Superior temporal gyrus (tissue), 1 donor: ENCODE measurements around the gene CCDC27.

Source experiments
- DNase-seq: peaks from one replicate; pipeline ENCODE4 v3.0.0-alpha.2; 2016; ENCODE audit errors: extremely low spot score

CCDC27 gene

DNA sequence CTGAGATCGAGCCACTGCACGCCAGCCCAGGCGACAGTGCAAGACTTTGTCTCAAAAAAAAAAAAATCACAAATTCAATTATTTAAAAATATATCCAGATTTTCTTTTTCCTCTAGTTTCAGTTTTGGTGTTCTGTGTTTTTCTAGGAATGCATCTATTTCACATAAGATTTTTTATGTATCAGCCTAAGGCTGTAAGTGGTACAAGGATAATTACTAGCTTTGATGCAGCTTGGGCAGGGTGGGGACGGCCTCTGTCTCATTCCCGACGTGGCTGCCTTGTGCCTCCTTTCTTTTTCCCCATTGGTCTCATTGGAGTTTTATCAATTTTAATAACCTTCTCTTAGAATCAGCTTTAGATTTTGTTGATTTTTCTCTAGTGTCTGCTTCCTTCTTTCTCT lies 6.9 kb downstream of the CCDC27 start:
- no peak for DNase-seq

DNA sequence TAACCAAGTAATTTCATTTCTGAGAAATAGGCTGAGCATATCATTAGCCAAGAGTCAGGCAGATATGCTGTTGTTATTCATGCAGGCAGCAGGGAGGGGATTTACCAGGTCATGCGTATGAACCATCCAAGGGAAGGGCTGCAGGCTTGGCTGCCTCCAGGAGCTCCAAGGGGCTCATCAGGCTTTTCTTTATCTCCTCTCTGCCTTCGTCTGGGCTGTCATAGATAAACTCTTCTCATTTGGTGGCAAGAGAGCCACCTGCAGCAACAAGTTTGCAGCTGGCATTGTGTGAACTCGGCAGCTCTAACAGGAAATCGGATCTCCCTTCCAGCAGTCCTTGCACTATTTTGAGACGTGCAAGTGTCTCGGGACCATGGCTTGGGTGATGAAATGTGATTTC lies 7.5 kb downstream of the CCDC27 start:
- no peak for DNase-seq

DNA sequence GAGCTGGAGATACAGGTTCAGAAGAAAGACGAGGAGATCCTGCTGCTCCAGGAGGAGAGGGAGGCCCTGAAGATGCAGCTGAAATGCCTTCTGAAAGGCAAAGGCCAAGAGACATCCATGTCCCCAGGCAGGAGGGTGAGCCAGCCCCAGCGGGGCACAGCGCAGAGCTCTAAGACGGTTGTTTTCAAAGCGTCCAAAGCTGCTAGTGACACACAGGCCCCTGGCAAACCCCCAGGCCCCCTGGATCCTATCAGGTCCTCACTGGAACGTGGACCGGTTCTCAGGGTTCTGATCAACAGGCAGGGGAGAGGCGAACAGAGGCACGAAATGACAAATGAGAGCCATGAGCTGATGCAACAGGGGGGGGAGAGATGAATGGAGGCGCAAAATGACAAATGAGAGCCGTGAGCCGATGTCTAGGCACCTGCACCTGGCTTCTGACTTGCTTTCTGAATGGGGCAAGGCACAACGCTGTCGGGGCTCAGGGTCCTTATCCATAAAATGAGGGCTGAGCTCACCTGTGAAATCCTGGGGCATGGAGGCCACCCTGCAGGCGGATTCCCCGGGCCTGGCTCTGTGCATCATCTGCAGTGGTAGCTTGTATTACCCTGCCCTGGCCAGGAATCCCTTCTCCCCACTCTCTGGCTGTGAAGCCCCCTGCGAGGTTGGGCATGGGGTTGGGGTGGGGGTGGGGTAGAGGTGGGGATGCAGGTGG lies 9.2 kb downstream of the CCDC27 start:
- no peak for DNase-seq

DNA sequence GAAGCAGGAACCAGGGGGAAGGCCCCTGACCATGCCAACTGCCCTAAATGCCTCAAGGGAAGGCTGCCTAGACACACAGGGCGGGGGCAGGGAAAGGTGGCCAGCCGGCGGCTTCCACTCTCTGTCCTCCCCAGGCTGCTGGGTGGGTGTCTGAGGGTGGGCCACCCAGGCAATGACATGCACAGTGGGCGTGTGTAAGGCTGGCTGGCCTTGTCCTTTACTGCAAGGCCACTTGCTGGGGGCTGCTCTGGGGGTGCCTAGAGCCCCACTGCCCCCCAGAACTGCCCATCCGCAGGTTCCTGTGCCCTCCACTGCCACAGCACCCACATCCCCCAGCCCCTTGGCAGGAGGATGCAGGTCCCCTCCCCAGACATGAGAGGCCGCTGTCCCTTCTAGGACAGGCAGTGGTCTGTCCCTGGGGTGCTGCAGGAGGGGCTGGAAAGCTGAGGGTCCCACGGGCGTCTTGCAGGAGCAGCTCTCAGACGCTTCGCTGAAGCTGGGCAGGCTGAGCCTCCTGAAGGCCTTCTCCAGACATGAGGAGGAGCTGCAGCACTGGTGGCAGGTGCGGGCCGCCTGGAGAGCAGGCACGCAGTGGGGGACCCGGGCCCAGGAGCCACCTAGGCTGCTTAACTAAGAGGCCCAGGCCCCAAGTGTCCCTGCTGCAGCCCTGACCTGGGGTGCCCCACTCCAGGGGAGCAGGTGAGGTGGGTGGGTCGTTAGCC lies 10.1 kb downstream of the CCDC27 start:
- no peak for DNase-seq

DNA sequence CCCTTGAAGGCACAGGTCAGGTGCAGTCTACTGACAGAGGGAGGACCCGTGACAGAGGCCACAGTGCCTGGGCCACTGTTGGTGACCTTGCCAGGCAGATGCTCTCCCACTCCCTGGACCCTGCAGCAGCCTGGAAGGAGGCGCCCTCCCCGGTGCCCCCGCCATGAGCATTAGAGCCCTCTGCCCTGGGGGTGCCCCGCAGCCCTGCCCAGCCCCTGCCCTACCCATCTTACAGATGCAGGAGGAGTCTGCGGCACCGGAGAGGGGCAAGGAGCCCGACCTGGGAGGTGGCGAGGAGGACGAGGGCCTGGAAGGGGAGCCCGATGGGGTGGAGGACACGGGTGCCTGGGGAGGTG lies 10.6 kb downstream of the CCDC27 start:
- no peak for DNase-seq

DNA sequence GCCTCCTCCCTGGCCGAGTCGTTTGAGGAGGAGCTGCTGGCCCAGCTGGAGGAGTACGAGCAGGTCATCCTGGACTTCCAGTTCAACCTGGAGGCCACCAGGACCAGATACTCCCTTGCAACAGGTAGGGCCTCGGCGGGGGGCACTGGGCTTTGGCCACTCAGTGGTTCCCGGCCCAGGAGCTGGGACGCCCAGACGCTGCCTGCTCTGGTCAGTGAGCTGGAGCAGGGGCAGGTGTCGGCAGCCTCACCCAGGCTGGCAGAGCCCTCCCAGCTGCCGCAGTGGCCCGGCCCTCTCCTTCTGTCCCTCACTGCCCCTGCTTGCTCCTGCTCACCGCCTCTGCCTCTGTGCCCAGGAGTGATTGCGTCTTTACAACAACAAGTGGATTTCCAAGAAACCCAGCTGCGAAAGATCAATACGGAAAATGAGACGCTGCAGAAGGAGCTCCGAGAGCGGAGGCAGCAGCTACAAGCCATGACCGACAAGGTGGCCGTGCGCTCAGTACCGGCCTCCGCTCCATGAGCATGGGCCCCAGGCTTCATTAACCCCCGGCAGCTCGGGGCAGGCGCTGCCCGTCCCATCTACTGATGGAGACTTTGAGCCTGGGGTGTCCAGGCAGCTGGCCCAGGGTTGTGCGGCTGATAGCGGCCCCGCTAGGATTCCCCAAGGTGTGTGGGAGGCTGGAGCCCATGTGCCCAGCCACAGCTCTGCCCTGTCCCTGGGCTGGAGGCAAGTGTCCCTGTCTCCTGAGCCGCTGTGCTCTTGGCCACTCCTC lies 11.3 kb downstream of the CCDC27 start:
- DNase-seq: no peak

DNA sequence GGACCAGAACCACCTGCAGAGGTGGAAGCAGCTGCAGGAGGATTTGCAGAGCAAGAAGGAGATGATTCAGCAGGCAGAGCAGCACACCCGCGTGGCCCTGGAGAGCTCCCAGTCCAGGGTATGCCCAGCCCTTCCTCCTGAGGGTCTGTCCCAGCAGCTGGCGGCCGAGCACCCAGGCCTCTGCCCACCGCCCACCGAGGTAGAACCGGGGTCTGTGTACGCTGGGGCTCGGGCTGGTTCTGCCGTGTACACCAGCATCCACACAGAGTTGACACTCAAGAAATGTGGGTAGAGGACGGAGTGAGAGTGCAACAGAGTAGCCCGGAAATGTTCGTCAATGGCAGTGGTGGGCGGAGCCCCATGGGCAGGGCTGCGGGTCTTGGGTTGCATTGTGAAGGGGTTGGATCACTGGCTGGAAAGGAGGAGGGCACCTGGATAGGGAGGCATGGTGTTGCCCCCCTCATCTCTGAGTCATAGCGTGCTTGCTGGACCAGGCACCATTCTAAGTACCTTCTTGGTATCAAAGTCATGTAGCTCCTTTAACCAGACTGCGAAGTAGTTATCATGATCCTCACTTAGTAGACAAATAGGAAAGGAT lies 15.2 kb downstream of the CCDC27 start:
- no peak for DNase-seq

DNA sequence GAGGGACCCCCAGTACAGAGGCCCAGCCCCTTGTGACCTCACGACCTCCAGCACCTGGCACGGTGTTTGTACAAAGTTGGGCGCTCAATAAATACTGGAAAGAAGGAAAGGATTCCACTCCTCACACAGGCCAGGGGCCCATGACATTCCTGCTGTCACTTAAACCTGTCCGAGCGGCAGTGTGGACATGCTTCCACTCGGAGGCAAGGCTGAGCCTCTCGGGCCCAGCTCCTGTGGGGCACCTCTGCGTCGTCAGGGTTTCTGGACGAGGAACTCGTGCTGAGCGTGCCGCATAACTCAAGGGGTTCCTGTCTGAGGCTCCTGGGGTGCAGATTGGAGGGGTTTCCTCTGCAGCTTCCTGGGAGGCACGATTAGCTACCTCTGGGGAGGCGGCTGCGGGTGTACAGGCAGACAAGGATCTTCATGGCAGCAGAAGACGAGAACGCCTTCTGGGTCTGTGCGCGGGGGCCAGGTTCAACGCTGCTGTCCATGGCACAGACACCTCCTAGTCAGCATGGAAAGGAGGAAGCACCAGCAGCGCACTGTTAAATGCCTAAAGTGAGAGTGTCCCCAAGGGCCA lies 16.7 kb downstream of the CCDC27 start:
- no peak for DNase-seq

DNA sequence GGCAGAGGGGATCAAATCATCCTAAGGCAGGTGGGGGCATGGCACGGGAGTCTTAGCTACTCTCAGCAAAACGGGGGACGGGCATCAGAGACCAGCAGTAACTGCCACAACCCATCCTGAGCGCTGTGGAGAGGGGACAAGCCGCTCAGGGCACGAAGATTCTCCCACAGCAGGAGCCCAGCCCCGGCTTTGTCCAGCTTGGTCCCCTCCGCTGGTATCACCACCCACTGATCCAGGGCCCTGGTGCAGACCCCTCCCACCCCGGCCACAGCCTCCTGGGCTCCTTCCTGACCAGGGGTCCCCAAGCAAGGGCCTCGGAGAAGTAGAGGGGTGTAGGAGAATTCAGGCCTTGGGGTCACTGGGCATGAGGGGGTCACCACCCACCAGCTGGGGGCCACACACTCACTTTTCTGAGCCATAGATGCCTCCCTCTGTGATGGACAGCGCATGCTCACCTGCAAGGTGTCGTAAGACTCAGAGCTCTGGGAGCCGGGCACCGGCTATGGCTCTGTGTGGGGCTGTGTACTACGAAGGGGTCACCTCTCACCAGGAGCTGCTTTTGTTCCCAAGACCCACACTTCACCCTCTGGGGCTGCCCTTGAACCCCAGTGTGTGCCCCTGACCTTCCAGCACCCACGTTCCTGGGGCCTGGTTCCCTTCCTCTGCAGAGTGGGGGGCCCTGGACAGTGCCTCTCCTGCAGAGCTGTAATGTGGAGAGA lies 18.0 kb downstream of the CCDC27 start:
- no peak for DNase-seq

DNA sequence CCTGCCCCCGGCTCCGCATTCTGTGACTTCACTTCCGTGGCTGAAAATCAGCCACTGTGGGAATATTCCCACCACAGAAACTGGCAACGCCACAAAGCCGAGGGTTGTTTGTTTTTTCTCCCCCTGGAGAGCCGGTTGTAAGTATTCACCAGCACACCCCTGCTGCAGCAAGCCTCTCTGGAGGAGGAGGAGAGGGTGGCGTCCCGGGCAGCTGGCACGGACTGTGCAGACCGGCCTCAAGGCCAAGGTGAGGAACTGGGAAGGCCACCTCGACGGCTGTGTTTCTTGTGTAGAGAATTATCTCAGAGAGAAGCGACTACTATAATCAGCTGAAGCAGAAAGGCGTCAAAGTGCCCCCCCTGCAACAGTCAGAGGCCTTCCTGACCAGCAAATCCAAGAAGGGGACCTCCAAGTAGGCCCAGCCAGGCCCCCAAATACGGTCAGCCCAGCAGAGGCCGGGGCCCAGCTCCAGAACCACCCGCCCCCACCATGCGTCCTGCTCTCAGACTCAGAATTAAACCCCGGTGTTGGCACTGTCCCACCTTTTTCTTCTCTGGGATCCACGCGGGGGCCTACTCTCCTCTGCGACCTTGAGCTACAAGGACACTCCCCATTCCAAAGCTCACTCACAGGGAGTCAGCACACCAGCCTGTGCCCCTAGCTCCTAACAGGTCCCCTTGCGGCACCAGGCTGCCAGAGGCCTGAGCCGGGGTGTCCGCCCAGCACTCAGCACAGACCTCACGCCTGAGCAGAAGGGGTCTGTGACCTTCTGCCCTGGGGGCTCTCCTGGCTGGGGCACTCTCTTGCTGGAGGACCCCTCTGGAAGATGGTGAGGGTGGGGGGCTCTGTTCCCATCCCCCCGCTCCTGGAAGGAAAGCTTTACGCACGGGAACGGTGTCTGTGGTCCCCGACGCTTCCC lies 19.1 kb downstream of the CCDC27 start:
- DNase-seq: no peak

DNA sequence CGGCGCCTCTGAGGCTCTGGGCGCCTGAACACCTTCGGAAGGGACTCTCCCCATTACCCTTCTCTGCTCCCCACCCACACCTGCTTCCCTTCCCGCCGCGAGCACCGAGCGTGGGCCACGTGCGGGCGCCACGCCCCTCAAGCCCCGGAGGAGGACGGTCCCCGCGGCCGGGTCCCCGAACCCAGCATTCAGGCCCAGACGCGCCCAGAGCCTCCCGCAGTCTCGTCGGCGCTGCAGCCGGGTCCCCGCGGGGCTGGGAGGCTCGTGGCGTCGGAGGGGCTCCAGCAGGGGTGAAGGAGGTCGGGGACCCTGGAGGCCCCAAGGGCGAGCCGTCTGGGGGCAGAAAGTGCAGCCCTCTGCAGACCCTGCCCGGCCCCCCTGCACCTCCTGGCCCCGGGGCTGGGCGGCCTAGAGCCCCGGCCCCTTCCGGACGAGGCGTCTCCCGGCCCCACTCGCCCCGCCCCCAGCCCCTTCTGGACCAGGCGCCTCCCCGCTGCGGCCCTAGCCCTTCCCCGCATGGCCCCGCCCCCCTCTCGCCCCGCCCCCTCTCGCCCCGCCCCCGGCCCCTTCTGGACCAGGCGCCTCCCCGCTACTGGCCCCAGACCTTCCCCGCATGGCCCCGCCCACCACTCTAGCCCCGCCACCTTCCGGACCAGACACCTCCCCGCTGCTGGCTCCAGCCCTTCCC lies 19.9 kb downstream of the CCDC27 start:
- DNase-seq: no peak

DNA sequence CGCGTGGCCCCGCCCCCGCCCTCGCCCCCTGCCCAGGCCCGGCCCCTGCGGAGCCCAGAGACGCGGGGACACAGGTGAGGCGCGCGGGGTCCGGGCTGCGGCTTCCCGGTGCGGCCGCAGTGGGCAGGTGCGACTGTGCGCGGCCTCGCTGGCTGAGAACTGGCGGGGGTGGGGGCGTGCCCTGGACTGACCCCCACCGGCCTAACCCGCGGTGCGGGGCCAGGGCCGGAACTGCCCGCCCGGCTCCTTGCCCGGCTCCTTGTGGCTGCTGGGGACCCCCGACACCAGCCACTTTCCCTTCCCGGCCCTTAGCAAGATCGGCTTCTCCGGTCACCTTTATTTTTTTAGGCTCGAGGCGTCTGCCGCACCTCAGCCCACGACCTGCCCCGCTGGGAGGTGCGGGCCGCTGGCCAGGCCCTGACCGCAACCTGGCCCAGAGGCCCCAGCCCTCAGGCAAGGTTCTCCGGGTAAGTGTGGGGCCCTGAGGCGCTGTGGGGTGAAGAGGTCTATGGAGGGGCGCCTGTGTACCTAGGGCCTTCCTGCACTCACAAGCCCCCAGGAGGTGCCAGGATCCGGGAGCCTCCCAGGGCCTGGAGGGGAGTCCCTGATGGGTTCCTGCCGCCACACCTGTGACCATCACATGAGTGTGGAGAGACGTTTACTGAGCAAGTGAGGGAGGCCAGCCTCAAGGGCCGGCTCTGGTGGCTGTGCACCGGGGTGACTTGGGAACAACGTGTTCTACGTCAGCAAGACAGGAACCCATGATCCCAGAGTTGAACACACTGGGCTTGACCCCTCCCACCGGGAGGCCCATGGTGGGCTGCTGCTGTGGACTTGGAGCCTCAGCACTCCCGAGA lies 20.7 kb downstream of the CCDC27 start, which contains the start of gene SMIM1:
TSS of gene SMIM1 (plus strand) at position 35 of the 857 bp plus-strand sequence. CDS start 2,625 bp downstream, outside the sequence.
- no peak for DNase-seq

DNA sequence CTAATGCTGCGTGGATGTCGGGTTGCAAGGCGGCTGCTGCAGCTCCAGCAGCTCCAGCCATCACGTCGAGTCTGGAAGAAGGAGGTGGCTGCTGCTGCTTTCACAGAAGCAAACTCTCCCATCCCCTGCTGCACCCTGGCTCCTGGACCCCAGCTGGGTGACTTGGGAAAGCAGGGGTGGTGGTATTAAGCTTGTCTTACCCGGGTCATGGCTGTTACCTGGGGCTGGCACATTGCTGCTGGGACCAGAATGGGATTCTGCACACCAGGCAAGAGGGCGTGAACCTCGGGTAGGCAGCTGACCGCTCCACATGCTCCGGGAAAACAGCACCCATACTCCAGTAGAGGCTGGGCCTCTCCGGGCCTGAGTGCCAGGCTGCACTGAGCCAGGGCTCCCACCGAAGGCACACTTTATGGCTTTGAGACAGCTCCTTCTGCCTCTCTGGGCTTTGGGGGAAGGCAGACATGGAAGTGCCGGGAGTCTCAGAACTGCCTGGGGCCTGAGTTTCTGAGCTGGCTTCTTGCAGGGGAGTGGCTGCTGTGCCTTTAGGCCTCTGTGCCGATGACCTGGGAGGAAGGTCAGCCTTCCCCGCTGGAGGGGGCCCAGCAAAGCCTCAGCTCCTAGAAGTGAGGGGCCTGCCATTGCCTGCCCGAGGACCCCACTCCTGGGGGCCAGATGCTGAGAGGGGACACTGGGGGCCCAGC lies 21.5 kb downstream of the CCDC27 start:
- DNase-seq: no peak

DNA sequence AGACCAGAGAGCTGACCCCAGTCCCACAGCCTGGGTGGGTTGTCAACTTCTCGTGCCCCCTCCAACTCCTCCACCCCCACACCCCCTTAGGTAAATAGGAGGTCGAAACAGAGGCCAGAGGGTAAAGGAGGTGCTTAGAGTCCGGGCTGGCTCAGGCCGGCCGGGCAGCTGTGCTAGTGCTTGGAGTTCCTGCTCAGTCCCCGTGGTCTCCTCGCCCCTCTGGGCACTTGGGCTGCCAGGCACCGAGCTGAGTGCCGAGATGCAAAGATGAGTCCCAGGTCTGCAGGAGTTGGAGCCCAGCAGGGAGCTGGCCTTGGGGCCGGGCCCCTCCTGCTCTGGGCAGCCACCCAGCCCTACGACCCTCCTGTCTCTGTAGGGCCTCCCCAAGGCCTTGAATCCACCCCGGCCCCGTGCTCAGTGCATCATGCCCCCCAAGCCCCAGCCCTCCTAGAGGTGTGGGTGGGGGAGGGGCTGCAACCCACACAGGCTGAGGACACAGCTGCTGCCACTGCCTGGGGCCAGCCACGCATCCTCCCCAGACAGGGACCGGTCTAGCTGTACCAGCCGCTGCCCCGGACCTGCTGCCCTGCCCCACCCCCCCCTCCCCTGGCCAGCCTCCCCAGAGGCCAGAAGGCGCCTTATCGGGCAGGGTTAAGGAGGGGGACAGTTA lies 22.2 kb downstream of the CCDC27 start:
- no peak for DNase-seq

DNA sequence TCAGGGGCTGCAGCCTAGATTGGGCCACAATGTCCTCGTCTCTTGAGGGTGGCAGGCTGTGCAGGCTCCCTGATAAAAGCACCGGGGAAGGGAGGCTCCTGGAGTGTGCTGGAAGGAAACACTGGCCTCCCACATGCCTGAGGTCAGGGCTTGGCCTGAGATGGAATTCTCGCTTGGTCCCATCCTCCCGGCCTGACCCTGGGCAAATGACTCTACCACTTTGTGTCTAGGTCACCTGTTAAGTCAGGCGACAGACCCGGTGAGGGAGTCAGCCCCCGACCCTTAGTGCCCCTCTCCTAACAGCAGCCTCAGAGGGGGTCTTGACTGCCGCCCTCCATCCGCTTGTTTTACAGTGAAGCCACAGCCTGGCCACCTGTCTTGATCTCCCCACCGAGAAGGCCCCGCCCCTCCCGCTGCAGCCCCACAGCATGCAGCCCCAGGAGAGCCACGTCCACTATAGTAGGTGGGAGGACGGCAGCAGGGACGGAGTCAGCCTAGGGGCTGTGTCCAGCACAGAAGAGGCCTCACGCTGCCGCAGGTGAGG lies 22.8 kb downstream of the CCDC27 start:
- DNase-seq: no peak

DNA sequence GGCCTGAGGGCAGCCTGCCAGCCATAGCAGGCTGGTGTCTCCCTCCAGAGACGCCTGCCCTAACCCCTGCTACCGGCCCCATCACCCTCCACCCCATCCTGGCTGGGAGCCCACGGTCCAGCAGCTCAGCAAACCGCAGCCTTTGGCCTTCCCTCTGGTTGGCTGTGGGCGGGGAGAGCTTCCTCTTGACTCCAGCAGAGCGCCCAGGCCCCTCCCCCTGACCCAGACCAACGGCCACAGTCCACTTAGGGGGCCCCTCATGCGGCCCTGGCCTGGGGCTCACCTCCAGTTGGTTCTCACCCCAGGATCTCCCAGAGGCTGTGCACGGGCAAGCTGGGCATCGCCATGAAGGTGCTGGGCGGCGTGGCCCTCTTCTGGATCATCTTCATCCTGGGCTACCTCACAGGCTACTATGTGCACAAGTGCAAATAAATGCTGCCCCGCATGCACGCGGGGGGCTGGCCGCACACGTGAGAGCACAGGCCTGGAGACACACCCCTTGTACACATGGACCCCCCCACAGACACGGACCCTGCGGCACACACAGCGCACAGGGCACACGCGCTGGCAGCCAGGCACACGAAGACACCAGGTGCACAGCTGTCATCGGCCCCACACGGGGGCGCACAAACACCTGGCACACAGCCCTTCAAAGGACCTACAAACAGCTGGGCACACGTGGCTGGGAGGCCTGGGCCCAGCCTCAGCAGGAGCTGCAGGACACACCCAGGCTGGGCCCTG lies 23.4 kb downstream of the CCDC27 start:
- peak; percentile 18 for DNase-seq
